RWPE1 (cell line): Measurements from ENCODE around the gene SLC16A3.
"Not testable (repeated sequence)": the region's sequence is repeated elsewhere in the genome, so short reads cannot be mapped to it uniquely, and the experiment has no call there.

ENCODE experiments used
- CTCF ChIA-PET: fragments of 350-600 bp; sonication (Branson Sonifier 250); formaldehyde crosslinking; extraction: SDS; loops from one replicate; lab custom pipeline; 2021; lab: Yijun Ruan, JAX
- POLR2A ChIA-PET: fragments of 400-600 bp; formaldehyde crosslinking; extraction: SDS; loops from one replicate; lab custom pipeline; 2020; ENCODE audit warnings: antibody characterized with exemption; ENCODE audit not compliant: low non-redundant PET; lab: Yijun Ruan, JAX
- DNase-seq: peaks from one replicate; pipeline ENCODE4 v3.0.0; 2012; ENCODE audit warnings: low spot score
- H3K27ac ChIP-seq: fragments of 450-650 bp; 2 replicates; pipeline ENCODE4 v1.5.1; 2017
- CTCF ChIP-seq: fragments of 450-650 bp; conservative IDR thresholded peaks from 2 replicates; pipeline ENCODE4 v1.5.1; 2017; ENCODE audit warnings: low read depth, mild to moderate bottlenecking

Gene SLC16A3

GRCh38 chr17:82203920-82204319, 24.9 kb upstream of the SLC16A3 start:
- ChIA-PET CTCF (interaction anchor here (0.6 kb wide), 1 partner anchor 78 kb away, joined by 5 read pairs; no protein-coding TSS in a partner anchor), POLR2A (no interaction called here)
- H3K27ac ChIP-seq, result peak overlapping the region; percentile 95
- DNase-seq, result no peak
- TF ChIP-seq CTCF, result no peak

GRCh38 chr17:82204831-82205719, 23.8 kb upstream of the SLC16A3 start:
- peak overlapping the region; percentile 95 for H3K27ac ChIP-seq
- ChIA-PET POLR2A (interaction anchor here (1.0 to 1.5 kb wide), 2 partner anchors 24 to 36 kb away, joined by 4 to 6 read pairs; partner anchors contain the start of gene SLC16A3), CTCF (interaction anchor here (0.7 to 1.9 kb wide), 7 partner anchors 10 to 175 kb away, joined by 3 to 21 read pairs (median 7); partner anchors contain the start of gene SLC16A3)
- DNase-seq, result peak; percentile 78
- no peak for TF ChIP-seq CTCF

GRCh38 chr17:82205720-82206508, 22.9 kb upstream of the SLC16A3 start:
- CTCF ChIA-PET, result interaction anchor here (0.6 to 1.9 kb wide), 12 partner anchors 10 to 322 kb away, joined by 3 to 21 read pairs (median 5); partner anchors contain the start of gene SLC16A3
- peak; percentile 97 for TF ChIP-seq CTCF
- H3K27ac ChIP-seq, result peak overlapping the region; percentile 95
- POLR2A ChIA-PET, result interaction anchor here (0.7 to 1.5 kb wide), 3 partner anchors 23 to 348 kb away, joined by 4 to 6 read pairs (median 6); partner anchors contain the start of gene SLC16A3
- peak; percentile 86 for DNase-seq

- POLR2A ChIA-PET, result not testable (repeated sequence)
- CTCF ChIA-PET, result interaction anchor here (0.6 kb wide), 1 partner anchor 113 kb away, joined by 3 read pairs; no protein-coding TSS in a partner anchor
These were observed 18.2 kb upstream of the SLC16A3 start for GRCh38 chr17:82210655-82211054.

GRCh38 chr17:82212331-82213250, 16.3 kb upstream of the SLC16A3 start, which contains the start of gene CCDC57:
TSS of gene CCDC57 (minus strand) at chr17:82212842. CDS start at chr17:82201944, 10,898 bp downstream.
- CTCF ChIA-PET, result interaction anchor here (0.6 to 1.0 kb wide), 3 partner anchors 14 to 30 kb away, joined by 3 read pairs; no protein-coding TSS in a partner anchor

More at GRCh38 chr17:82210655-82211054, 18.2 kb upstream of the SLC16A3 start:
- DNase-seq, result not testable (repeated sequence)
- H3K27ac ChIP-seq, result peak overlapping the region; percentile 37

More at GRCh38 chr17:82212331-82213250, 16.3 kb upstream of the SLC16A3 start, which contains the start of gene CCDC57:
- POLR2A ChIA-PET, result interaction anchor here (0.7 kb wide), 1 partner anchor 111 kb away, joined by 3 read pairs; no protein-coding TSS in a partner anchor
- peak within 1 kb of the TSS; percentile 99 for H3K27ac ChIP-seq
- TF ChIP-seq CTCF, result no peak
- peak; percentile 76 for DNase-seq
